HG03066 (cell line): Measurements from ENCODE around the gene PXN.
"Not testable (repeated sequence)": the region's sequence is repeated elsewhere in the genome, so short reads cannot be mapped to it uniquely, and the experiment has no call there.

Experiments used
- ATAC-seq: cut with Tn5 transposase; IDR thresholded peaks from one replicate; pipeline ENCODE4 v1.9.1; 2021; ENCODE audit warnings: low read depth; ENCODE audit not compliant: unreplicated experiment

The PXN gene

GRCh38 chr12:120242275-120242799 is 23.2 kb downstream of the PXN start:
- no peak for ATAC-seq

GRCh38 chr12:120241561-120242274 is 23.8 kb downstream of the PXN start:
- ATAC-seq: no peak

GRCh38 chr12:120240495-120240833 is 25.1 kb downstream of the PXN start:
- ATAC-seq: no peak

GRCh38 chr12:120239776-120240494 is 25.6 kb downstream of the PXN start:
- ATAC-seq: no peak

- ATAC-seq: no peak
Measured at GRCh38 chr12:120238839-120239445, 26.6 kb downstream of the PXN start.

- no peak for ATAC-seq
Measured at GRCh38 chr12:120238217-120238616, 27.3 kb downstream of the PXN start.

GRCh38 chr12:120237360-120238171 is 28.0 kb downstream of the PXN start:
- ATAC-seq: no peak

GRCh38 chr12:120236809-120237208 is 28.7 kb downstream of the PXN start:
- ATAC-seq: not testable (repeated sequence)

GRCh38 chr12:120235369-120236323 is 29.9 kb downstream of the PXN start:
- no peak for ATAC-seq

- ATAC-seq: no peak
Measured at GRCh38 chr12:120234643-120235368, 30.7 kb downstream of the PXN start.

- no peak for ATAC-seq
Measured at GRCh38 chr12:120231316-120232011, 34.1 kb downstream of the PXN start.

GRCh38 chr12:120230974-120231315 is 34.6 kb downstream of the PXN start:
- no peak for ATAC-seq

- ATAC-seq: no peak
Measured at GRCh38 chr12:120230326-120230973, 35.1 kb downstream of the PXN start.

GRCh38 chr12:120229487-120230325 is 35.8 kb downstream of the PXN start:
- ATAC-seq: no peak

GRCh38 chr12:120229071-120229486 is 36.5 kb downstream of the PXN start:
- ATAC-seq: no peak

GRCh38 chr12:120228291-120229070 is 37.0 kb downstream of the PXN start:
- peak; percentile 53 for ATAC-seq

- no peak for ATAC-seq
Measured at GRCh38 chr12:120228041-120228290, 37.6 kb downstream of the PXN start.
